HEK293 (cell line): Measurements from ENCODE around the gene CCDC61.

ENCODE experiments used
- CTCF ChIA-PET: fragments of 350-600 bp; formaldehyde crosslinking; extraction: SDS; loops from one replicate; lab custom pipeline; 2021; ENCODE audit warnings: antibody characterized with exemption; lab: Yijun Ruan, JAX
- POLR2A ChIA-PET: fragments of 300-600 bp; formaldehyde crosslinking; extraction: SDS; loops from one replicate; lab custom pipeline; 2020; ENCODE audit warnings: antibody characterized with exemption, inconsistent platforms; lab: Yijun Ruan, JAX
- H3K27ac ChIP-seq: fragments of 200-500 bp; sonication (Bioruptor generic); 2 replicates; pipeline ENCODE4 v1.5.1; 2014; ENCODE audit warnings: low read depth, low read length, control low read depth, inconsistent platforms; ENCODE audit errors: extremely low read depth
- H3K36me3 ChIP-seq, 2 experiments: fragments of 200-500 bp in 1 of 2; sonication (Bioruptor generic) in 1 of 2; 1 replicate in 1 of 2; 2 replicates in 1 of 2; pipeline ENCODE4 v1.5.1; 2014 to 2017; ENCODE audit warnings: inconsistent platforms in 2 of 2, low read length in 2 of 2; ENCODE audit not compliant: control insufficient read depth in 2 of 2, insufficient read depth in 1 of 2
- H3K4me1 ChIP-seq: fragments of 200-500 bp; sonication (Bioruptor generic); 2 replicates; pipeline ENCODE4 v1.5.1; 2014; ENCODE audit warnings: mild to moderate bottlenecking, low read length, inconsistent platforms; ENCODE audit not compliant: control insufficient read depth, insufficient read depth
- H3K4me3 ChIP-seq: 2 replicates; pipeline ENCODE4 v1.5.1; 2011; ENCODE audit warnings: low read depth, mild to moderate bottlenecking, control low read depth, low read length, moderate library complexity
- H3K9me3 ChIP-seq: fragments of 200-500 bp; sonication (Bioruptor generic); 2 replicates; pipeline ENCODE4 v1.5.1; 2014; ENCODE audit warnings: low read depth, low read length, inconsistent platforms; ENCODE audit not compliant: control insufficient read depth, insufficient read depth
- AEBP2 ChIP-seq: fragments of 450-650 bp; formaldehyde crosslinking; IDR thresholded peaks from 2 replicates; pipeline ENCODE4 v1.5.1; 2016; ENCODE audit warnings: missing biosample characterization, missing genetic modification characterization, borderline replicate concordance
- BCL11B ChIP-seq: fragments of 450-650 bp; formaldehyde crosslinking; IDR thresholded peaks from 2 replicates; pipeline ENCODE4 v1.5.1; 2016; ENCODE audit warnings: low read depth, missing biosample characterization, missing genetic modification characterization
- GLI4 ChIP-seq: fragments of 450-650 bp; formaldehyde crosslinking; IDR thresholded peaks from 2 replicates; pipeline ENCODE4 v1.5.1; 2016; ENCODE audit warnings: missing biosample characterization, missing genetic modification characterization
- HIC1 ChIP-seq: fragments of 450-650 bp; formaldehyde crosslinking; IDR thresholded peaks from 2 replicates; pipeline ENCODE4 v1.5.1; 2016; ENCODE audit warnings: missing biosample characterization, missing genetic modification characterization
- MZF1 ChIP-seq: fragments of 450-650 bp; formaldehyde crosslinking; IDR thresholded peaks from 2 replicates; pipeline ENCODE4 v1.5.1; 2017; ENCODE audit warnings: missing biosample characterization, missing genetic modification characterization, borderline replicate concordance
- OSR2 ChIP-seq: fragments of 450-650 bp; formaldehyde crosslinking; IDR thresholded peaks from 2 replicates; pipeline ENCODE4 v1.5.1; 2016; ENCODE audit warnings: missing biosample characterization, missing genetic modification characterization
- SALL2 ChIP-seq: fragments of 450-650 bp; formaldehyde crosslinking; IDR thresholded peaks from 2 replicates; pipeline ENCODE4 v1.5.0; 2017; ENCODE audit warnings: missing biosample characterization, mild to moderate bottlenecking, missing genetic modification characterization, borderline replicate concordance
- SETDB1 ChIP-seq: IDR thresholded peaks from one replicate; pipeline ENCODE4 v1.6.1; 2017; ENCODE audit warnings: mild to moderate bottlenecking, low read length, moderate library complexity, mixed read lengths; ENCODE audit not compliant: insufficient read length
- ZBTB1 ChIP-seq: fragments of 450-650 bp; formaldehyde crosslinking; IDR thresholded peaks from 2 replicates; pipeline ENCODE4 v1.5.1; 2016; ENCODE audit warnings: missing biosample characterization, missing genetic modification characterization
- ZEB2 ChIP-seq: fragments of 450-650 bp; formaldehyde crosslinking; IDR thresholded peaks from 2 replicates; pipeline ENCODE4 v1.5.1; 2016; ENCODE audit warnings: missing biosample characterization, missing genetic modification characterization
- ZFHX2 ChIP-seq: fragments of 450-650 bp; formaldehyde crosslinking; conservative IDR thresholded peaks from 2 replicates; pipeline ENCODE4 v1.5.1; 2016; ENCODE audit warnings: missing biosample characterization, missing genetic modification characterization
- ZNF132 ChIP-seq: fragments of 450-650 bp; formaldehyde crosslinking; IDR thresholded peaks from 2 replicates; pipeline ENCODE4 v1.5.1; 2017; ENCODE audit warnings: missing biosample characterization, missing genetic modification characterization, borderline replicate concordance
- ZNF239 ChIP-seq: fragments of 450-650 bp; formaldehyde crosslinking; IDR thresholded peaks from 2 replicates; pipeline ENCODE4 v1.5.1; 2016; ENCODE audit warnings: missing biosample characterization, missing genetic modification characterization
- ZNF292 ChIP-seq: fragments of 450-650 bp; formaldehyde crosslinking; IDR thresholded peaks from 2 replicates; pipeline ENCODE4 v1.5.1; 2016; ENCODE audit warnings: low read depth, missing biosample characterization, missing genetic modification characterization, borderline replicate concordance
- ZNF335 ChIP-seq: fragments of 450-650 bp; formaldehyde crosslinking; conservative IDR thresholded peaks from 2 replicates; pipeline ENCODE4 v1.5.1; 2016; ENCODE audit warnings: missing biosample characterization, missing genetic modification characterization
- ZNF398 ChIP-seq: fragments of 450-650 bp; formaldehyde crosslinking; IDR thresholded peaks from 2 replicates; pipeline ENCODE4 v1.5.1; 2017; ENCODE audit warnings: missing biosample characterization, missing genetic modification characterization
- ZNF416 ChIP-seq: fragments of 450-650 bp; formaldehyde crosslinking; IDR thresholded peaks from 2 replicates; pipeline ENCODE4 v1.5.1; 2016; ENCODE audit warnings: missing biosample characterization, missing genetic modification characterization
- ZNF596 ChIP-seq: fragments of 450-650 bp; IDR thresholded peaks from 2 replicates; pipeline ENCODE4 v1.5.0; 2018; ENCODE audit warnings: missing biosample characterization, mild to moderate bottlenecking, missing genetic modification characterization, moderate library complexity
- ZNF621 ChIP-seq: fragments of 450-650 bp; formaldehyde crosslinking; IDR thresholded peaks from 2 replicates; pipeline ENCODE4 v1.5.1; 2017; ENCODE audit warnings: missing biosample characterization, missing genetic modification characterization
- ZNF677 ChIP-seq: fragments of 450-650 bp; IDR thresholded peaks from 2 replicates; pipeline ENCODE4 v1.5.0; 2018; ENCODE audit warnings: missing biosample characterization, mild to moderate bottlenecking, missing genetic modification characterization, moderate library complexity
- ZNF692 ChIP-seq: fragments of 450-650 bp; formaldehyde crosslinking; IDR thresholded peaks from 2 replicates; pipeline ENCODE4 v1.5.1; 2016; ENCODE audit warnings: missing biosample characterization, missing genetic modification characterization
- ZNF701 ChIP-seq: fragments of 450-650 bp; formaldehyde crosslinking; IDR thresholded peaks from 2 replicates; pipeline ENCODE4 v1.5.1; 2016; ENCODE audit warnings: missing biosample characterization, missing genetic modification characterization
- ZNF704 ChIP-seq: fragments of 450-650 bp; formaldehyde crosslinking; IDR thresholded peaks from 2 replicates; pipeline ENCODE4 v1.5.1; 2016; ENCODE audit warnings: missing biosample characterization, missing genetic modification characterization
- TF ChIP-seq, protein P1 (sequence below): sonication (generic); formaldehyde crosslinking; IDR thresholded peaks from 2 replicates; pipeline ENCODE4 v1.8.1; 2022; ENCODE audit warnings: mild to moderate bottlenecking, moderate library complexity, missing genetic modification reagents

CCDC61 gene

GRCh38 chr19:46032597-46033025 is 37.3 kb downstream of the CCDC61 start:
- TF ChIP-seq ZBTB1 (tag by site-specific recombination) = no peak
- no peak for TF ChIP-seq ZNF398
- no peak for TF ChIP-seq ZNF239 (tag by site-specific recombination)
- TF ChIP-seq, protein P1, sequence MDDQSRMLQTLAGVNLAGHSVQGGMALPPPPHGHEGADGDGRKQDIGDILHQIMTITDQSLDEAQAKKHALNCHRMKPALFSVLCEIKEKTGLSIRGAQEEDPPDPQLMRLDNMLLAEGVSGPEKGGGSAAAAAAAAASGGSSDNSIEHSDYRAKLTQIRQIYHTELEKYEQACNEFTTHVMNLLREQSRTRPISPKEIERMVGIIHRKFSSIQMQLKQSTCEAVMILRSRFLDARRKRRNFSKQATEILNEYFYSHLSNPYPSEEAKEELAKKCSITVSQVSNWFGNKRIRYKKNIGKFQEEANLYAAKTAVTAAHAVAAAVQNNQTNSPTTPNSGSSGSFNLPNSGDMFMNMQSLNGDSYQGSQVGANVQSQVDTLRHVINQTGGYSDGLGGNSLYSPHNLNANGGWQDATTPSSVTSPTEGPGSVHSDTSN = no peak
- no peak for TF ChIP-seq MZF1
- TF ChIP-seq GLI4 (tag by site-specific recombination) = no peak
- TF ChIP-seq HIC1 (tag by site-specific recombination) = no peak
- no peak for TF ChIP-seq BCL11B
- TF ChIP-seq ZNF692 (tag by site-specific recombination) = no peak
- TF ChIP-seq ZFHX2 (tag by site-specific recombination) = no peak
- TF ChIP-seq ZNF596 (tag by site-specific recombination) = no peak
- no peak for TF ChIP-seq ZEB2 (tag by site-specific recombination)
- TF ChIP-seq, all 188 proteins: peak for 0
- Histone ChIP-seq H3K27ac (no peak overlapping the region), H3K9me3 (no peaks in the 10 kb centered on the region), H3K36me3 (no peaks in the 10 kb centered on the region), H3K4me1 (peaks cover 8% of the 10 kb centered on the region; the same call in 1 of the 2 replicates), H3K4me3 (no peak overlapping the region)
- CTCF ChIA-PET = interaction anchor here (0.8 to 21.8 kb wide), 5 partner anchors 11 to 232 kb away, joined by 3 to 625 read pairs (median 3); no protein-coding TSS in a partner anchor
- POLR2A ChIA-PET = interaction anchor here (1.5 kb wide), 2 partner anchors 8 to 17 kb away, joined by 4 read pairs; partner anchors contain the start of gene IGFL4

GRCh38 chr19:46033401-46033800 is 38.1 kb downstream of the CCDC61 start:
- CTCF ChIA-PET = interaction anchor here (0.9 to 21.8 kb wide), 5 partner anchors 10 to 46 kb away, joined by 3 to 625 read pairs (median 4); no protein-coding TSS in a partner anchor
- Histone ChIP-seq H3K27ac (no peak overlapping the region), H3K36me3 (no peaks in the 10 kb centered on the region), H3K9me3 (no peaks in the 10 kb centered on the region), H3K4me1 (peaks cover 8% of the 10 kb centered on the region; the same call in 1 of the 2 replicates), H3K4me3 (no peak overlapping the region)
- TF ChIP-seq ZNF701 (tag by site-specific recombination) (no peak), AEBP2 (no peak), SALL2 (tag by site-specific recombination) (no peak), ZNF292 (no peak), ZNF704 (no peak), ZNF416 (tag by site-specific recombination) (no peak), ZNF132 (tag by site-specific recombination) (no peak), ZNF335 (tag by site-specific recombination) (no peak), SETDB1 (no peak), OSR2 (tag by site-specific recombination) (no peak), ZNF621 (no peak), ZNF677 (tag by site-specific recombination) (no peak)
- POLR2A ChIA-PET = interaction anchor here (0.6 to 1.5 kb wide), 4 partner anchors 8 to 104 kb away, joined by 3 to 5 read pairs (median 4); partner anchors contain the start of gene IGFL4
